GM12864 (cell line): ENCODE results near the gene USP44.
"Not testable (repeated sequence)": the region's sequence is repeated elsewhere in the genome, so short reads cannot be mapped to it uniquely, and the experiment has no call there.

ENCODE experiments used
- DNase-seq: peaks from one replicate; pipeline ENCODE4 v3.0.0-alpha.2; 2011; ENCODE audit warnings: low read depth
- H3K4me3 ChIP-seq: 2 replicates; pipeline ENCODE4 v1.5.1; 2011; ENCODE audit warnings: mild to moderate bottlenecking, low read depth, low read length, control low read depth
- TF ChIP-seq, protein P1 (sequence below): IDR thresholded peaks from 2 replicates; pipeline ENCODE4 v1.5.1; 2011; ENCODE audit warnings: low read depth, mild to moderate bottlenecking, moderate library complexity, low read length, control low read depth, inconsistent platforms; ENCODE audit errors: missing control alignments

USP44 gene

DNA sequence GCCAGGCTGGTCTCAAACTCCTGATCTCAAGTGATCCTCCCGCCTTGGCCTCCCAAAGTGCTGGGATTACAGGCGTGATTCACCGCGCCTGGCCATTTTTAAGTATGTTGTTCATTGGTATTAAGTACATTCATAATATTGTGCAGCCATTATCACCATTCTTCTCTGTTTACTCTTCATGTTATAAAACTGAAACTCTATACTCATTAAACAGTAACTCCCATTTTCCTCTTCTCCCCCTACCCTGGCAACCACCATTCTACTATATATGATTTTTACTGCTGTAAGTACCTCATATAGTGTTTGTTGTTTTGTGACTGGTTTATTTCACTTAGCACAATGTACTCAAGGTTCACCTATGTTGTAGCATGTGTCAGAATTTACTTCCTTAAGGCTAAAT is 54.2 kb downstream of the USP44 start:
- no peak overlapping the region for H3K4me3 ChIP-seq
- TF ChIP-seq, protein P1, sequence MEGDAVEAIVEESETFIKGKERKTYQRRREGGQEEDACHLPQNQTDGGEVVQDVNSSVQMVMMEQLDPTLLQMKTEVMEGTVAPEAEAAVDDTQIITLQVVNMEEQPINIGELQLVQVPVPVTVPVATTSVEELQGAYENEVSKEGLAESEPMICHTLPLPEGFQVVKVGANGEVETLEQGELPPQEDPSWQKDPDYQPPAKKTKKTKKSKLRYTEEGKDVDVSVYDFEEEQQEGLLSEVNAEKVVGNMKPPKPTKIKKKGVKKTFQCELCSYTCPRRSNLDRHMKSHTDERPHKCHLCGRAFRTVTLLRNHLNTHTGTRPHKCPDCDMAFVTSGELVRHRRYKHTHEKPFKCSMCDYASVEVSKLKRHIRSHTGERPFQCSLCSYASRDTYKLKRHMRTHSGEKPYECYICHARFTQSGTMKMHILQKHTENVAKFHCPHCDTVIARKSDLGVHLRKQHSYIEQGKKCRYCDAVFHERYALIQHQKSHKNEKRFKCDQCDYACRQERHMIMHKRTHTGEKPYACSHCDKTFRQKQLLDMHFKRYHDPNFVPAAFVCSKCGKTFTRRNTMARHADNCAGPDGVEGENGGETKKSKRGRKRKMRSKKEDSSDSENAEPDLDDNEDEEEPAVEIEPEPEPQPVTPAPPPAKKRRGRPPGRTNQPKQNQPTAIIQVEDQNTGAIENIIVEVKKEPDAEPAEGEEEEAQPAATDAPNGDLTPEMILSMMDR = no peak
- no peak for DNase-seq

DNA sequence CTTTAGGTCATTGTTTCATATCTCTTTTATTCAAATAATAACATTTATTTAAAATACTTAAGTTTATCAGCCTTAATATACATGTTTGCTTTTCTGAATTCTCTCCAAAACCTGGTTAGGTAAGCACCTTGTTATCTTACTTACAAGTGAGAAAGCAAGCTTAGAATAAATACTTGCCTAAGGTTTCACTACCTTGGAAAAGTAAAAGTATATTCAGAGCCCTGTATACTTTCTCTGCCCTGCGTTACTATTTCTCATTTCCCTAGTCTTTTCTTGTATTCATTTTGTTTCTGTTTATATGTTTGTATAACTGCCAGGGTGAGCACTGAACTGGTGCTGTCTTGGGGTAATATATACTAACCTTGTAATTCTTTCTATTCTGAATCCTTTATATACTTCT is 55.8 kb downstream of the USP44 start:
- H3K4me3 ChIP-seq = no peak overlapping the region
- TF ChIP-seq, protein P1 = no peak
- no peak for DNase-seq

DNA sequence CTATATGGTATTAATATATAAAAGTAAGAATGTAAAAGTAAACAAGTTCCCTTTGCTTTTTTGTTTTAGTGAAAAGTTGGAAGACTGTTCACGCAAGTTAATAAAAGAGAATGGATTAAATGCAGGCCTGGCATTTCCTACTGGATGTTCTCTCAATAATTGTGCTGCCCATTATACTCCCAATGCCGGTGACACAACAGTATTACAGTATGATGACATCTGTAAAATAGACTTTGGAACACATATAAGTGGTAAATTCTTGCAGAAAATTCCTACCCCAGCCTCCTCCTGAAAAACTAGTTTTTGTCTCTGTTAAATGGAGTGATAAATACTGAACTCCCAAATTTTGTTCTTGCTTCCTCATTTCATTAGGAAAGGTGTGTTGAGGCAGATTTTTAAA is 56.4 kb downstream of the USP44 start:
- H3K4me3 ChIP-seq = no peak overlapping the region
- DNase-seq = no peak

DNA sequence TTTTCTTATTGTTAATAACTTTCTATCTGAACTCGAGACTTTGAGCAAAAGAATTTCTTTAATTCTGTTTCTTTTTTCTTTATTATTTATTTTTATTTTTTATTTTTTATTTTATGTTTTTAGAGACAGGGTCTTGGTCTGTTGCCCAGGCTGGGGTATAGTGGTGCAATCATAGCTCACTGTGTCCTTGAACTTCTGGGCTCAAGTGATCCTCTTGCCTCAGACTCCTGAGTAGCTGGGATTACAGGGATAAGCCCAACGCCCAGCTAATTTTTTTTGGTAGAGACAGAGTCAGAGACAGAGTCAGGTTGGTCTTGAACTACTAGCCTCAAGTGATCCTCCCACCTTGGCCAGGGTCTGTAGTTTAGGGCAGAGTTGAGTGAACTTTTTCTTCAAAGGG is 58.8 kb downstream of the USP44 start:
- H3K4me3 ChIP-seq = no peak overlapping the region
- TF ChIP-seq, protein P1 = no peak
- no peak for DNase-seq

More for the DNA sequence above, 56.4 kb downstream of the USP44 start:
- TF ChIP-seq, protein P1 = no peak

DNA sequence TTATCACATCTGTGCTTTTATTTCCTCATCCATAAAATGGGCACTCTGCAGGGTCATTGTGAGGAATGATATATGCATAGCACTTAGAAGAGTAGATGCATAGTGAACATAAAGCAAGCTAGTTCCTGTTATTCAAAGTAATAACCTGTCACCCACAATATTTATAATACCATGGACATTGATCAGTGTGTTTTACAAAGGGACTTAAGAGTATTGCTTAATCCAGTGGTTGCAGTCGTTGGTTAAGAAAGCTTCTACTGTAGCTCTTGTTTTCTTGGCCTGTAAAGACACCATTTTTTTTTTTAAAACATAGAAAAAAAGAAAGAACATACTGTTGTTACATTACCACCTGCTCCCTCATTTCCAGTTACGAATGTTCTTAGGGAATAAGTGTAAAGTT is 64.3 kb downstream of the USP44 start:
- TF ChIP-seq, protein P1 = no peak
- no peak for DNase-seq
- H3K4me3 ChIP-seq = no peak overlapping the region

DNA sequence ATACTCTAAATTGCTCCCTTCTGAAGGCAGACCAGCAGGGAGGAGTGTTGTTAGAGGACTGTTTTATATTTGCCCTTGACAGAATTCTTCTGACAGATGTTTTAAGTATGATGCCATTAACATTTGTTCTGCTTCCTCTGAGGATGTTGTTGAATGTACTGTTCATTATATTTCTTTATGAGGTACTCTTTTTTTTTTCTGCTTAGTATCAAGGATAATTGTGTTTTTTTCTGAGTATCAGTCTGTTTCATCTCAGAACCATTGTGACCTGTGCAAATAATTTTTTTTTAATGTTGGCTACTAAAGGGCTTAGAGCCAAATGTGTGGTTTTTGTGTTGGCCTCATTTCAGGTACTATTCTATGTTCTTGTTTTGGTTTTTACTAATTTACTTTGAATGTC is 66.8 kb downstream of the USP44 start:
- no peak overlapping the region for H3K4me3 ChIP-seq
- TF ChIP-seq, protein P1 = no peak
- DNase-seq = no peak

DNA sequence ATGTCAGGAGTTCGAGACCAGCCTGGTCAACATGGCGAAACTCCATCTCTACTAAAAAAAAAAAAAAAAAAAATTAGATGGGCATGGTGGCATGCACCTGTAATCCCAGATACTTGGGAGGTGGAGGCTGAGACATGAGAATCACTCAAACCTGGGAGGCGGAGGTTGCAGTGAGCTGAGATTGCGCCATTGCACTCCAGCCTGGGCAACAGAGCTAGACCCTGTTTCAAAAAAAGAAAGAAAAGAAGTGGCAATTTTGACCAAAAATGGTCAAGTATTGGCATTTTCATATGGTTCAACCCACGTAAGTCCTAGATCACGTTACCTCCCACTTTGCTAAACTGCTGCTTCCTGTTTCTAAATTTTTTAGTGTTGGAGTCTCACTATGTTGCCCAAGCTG is 68.7 kb downstream of the USP44 start:
- DNase-seq = not testable (repeated sequence)

DNA sequence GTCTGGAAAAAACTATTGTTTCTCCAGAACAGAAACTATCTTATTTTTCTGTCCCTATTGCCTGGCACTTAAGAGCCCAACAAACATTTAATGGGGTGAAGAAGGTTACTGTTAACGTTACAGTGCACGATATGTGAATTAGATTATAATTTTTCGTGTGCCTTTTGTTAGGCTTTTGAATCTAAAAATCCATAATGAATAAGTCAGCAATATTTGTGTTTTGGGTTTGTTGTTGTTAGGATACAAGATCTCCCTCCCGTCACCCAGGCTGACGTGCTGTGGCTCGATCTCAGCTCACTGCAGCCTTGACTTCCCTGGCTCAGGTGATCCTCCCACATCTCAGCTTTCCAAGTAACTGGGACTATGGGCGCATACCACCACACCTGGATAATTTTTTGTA is 69.4 kb downstream of the USP44 start:
- no peak for DNase-seq
- H3K4me3 ChIP-seq = no peak overlapping the region
- TF ChIP-seq, protein P1 = no peak

More for the DNA sequence above, 68.7 kb downstream of the USP44 start:
- not testable (repeated sequence) for H3K4me3 ChIP-seq
